ENCODE results near the gene ZBTB48.

- TF ChIP-seq EGR1 (IDR thresholded peaks at IDR 0.05; ENCODE audit: low read depth in 2 of 2) (no peak), CTCF (IDR thresholded peaks at IDR 0.05; ENCODE audit: low read depth, low read length, missing input control) (no peak), MAX (IDR thresholded peaks at IDR 0.05) (no peak), FOXA1 (IDR thresholded peaks at IDR 0.05) (no peak), ATF3 (IDR thresholded peaks at IDR 0.05) (no peak), RAD21 (IDR thresholded peaks at IDR 0.05) (no peak), HNF4A (conservative IDR thresholded peaks at IDR 0.05) (no peak), GABPA (IDR thresholded peaks at IDR 0.05 in 1 of 2, conservative IDR thresholded peaks at IDR 0.05 in 1 of 2) (no peak)
Measured at GRCh38 chr1:6554907-6555778, 24.7 kb upstream of the ZBTB48 start, which contains the start of gene TAS1R1.
